ENCODE data around the gene EMC10. TPM values are rescaled to one million over a fixed set of nuclear protein-coding genes. Genes with fewer than 3 reads are reported as not detected.

EMC10 gene
- total RNA-seq (2022) (61.3 and 61.8 TPM in 2 replicates), Bru-seq, nascent RNA (percentile 56 among the genes with signal in this experiment), BruChase-seq, experiment 1, labeled RNA remaining after a 6-hour chase (percentile 75 among the genes with signal in this experiment), BruChase-seq, experiment 2, labeled RNA remaining after a 2-hour chase (percentile 54 among the genes with signal in this experiment)
- long read RNA-seq, full-length matches to known transcripts = 3 of 10 reads
- long read RNA-seq, partial matches to known transcripts = 0 of 10 reads
- long read RNA-seq, other reads (novel, unspliced or antisense) = 7 of 10 reads

DNA sequence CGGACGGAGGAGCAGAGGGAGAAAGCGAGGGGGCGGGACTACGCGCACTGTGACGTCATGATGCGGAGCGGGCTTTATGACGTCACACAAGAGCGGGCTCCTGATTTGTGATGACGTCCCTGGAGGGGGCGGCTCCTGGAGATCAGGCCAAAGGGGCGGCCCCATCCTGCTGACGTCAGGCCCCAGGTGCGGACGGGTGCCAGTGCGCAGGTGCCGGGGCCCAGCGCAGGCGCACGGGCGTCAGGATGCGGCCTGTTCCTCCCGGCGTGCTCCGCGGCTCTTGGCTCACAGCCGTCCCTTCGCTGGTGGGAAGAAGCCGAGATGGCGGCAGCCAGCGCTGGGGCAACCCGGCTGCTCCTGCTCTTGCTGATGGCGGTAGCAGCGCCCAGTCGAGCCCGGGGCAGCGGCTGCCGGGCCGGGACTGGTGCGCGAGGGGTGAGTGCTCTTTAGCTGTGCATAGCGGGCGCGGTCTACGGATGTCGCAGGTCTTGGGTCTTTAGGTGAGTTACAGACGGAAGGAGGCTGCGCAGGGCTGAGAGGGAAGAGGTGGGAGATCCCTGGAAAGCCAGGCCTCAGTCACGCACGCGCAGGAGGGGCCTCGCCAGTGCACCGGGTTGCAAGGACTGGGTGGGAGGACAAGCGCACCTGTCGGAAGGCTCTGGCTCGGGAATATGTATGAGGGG, at the start of gene EMC10, which contains the start of gene GARIN5A:
TSS of gene EMC10 (plus strand) at position 284 of the 683 bp plus-strand sequence. CDS start at position 322, 38 bp downstream.
TSS of gene GARIN5A (minus strand) at position 625 of the 683 bp plus-strand sequence. CDS start at position 165, 460 bp downstream.
- H3K9me3 Mint-ChIP-seq (ENCODE audit: unreplicated experiment) = no peaks in the 10 kb centered on the region
- H3K27ac Mint-ChIP-seq (ENCODE audit: low read depth, unreplicated experiment) = peak within 1 kb of the TSS; percentile 88
- H3K36me3 Mint-ChIP-seq (ENCODE audit: insufficient read depth, unreplicated experiment) = peaks cover 37% of the 10 kb centered on the region
- ChIA-PET POLR2A (interaction anchor here (1.5 kb wide), 1 partner anchor 92 kb away, joined by 6 read pairs; the partner anchor contains the start of gene POLD1), CTCF (interaction anchor here (0.6 kb wide), 1 partner anchor 918 kb away, joined by 3 read pairs; no protein-coding TSS in a partner anchor)
- TF ChIP-seq, protein P1, sequence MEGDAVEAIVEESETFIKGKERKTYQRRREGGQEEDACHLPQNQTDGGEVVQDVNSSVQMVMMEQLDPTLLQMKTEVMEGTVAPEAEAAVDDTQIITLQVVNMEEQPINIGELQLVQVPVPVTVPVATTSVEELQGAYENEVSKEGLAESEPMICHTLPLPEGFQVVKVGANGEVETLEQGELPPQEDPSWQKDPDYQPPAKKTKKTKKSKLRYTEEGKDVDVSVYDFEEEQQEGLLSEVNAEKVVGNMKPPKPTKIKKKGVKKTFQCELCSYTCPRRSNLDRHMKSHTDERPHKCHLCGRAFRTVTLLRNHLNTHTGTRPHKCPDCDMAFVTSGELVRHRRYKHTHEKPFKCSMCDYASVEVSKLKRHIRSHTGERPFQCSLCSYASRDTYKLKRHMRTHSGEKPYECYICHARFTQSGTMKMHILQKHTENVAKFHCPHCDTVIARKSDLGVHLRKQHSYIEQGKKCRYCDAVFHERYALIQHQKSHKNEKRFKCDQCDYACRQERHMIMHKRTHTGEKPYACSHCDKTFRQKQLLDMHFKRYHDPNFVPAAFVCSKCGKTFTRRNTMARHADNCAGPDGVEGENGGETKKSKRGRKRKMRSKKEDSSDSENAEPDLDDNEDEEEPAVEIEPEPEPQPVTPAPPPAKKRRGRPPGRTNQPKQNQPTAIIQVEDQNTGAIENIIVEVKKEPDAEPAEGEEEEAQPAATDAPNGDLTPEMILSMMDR (IDR thresholded peaks at IDR 0.05; ENCODE audit: unreplicated experiment) = no peak
- peak within 1 kb of the TSS; percentile 99 for H3K4me3 Mint-ChIP-seq (ENCODE audit: unreplicated experiment)
- H3K4me1 Mint-ChIP-seq (ENCODE audit: insufficient read depth, unreplicated experiment) = peaks cover 13% of the 10 kb centered on the region
- peak; percentile 89 for DNase-seq (ENCODE audit: unreplicated experiment)
- BruUV-seq (replicated peaks) = TSS peak; percentile 43
- no peaks in the 10 kb centered on the region for H3K27me3 Mint-ChIP-seq (ENCODE audit: insufficient read depth, unreplicated experiment)
- intact Hi-C loops (cut with micrococcal nuclease) = loop anchor here (1.0 kb wide), 2 partner anchors 35 to 92 kb away; partner anchors contain the start of genes JOSD2 and POLD1

DNA sequence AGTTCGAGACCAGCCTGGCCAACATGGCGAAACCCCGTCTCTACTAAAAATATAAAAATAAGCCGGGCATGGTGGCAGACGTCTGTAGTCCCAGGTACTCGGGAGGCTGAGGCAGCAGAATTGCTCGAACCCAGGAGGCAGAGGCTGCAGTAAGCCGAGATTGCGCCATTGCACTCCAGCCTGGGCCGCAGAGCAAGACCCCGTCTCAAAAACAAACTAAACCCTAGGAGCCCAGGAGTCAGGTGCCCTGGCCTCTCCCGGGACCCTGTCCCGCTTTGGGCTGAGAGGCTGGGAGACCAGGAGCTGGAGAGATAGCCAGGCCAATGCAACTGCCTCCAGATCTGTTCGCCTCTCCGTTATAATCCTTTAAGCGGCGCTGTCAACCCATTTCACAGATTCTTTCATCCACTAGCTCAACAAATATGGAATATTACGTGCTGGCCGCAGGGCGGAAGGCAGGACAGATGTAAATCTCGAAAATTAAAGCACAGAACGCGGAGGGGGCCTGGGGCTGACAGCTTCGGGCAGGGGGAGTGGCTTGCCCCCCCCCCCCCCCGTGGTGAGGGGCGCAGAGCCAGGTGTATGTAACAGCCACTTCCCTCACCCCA, 48.9 kb upstream of the EMC10 start:
- Mint-ChIP-seq H3K4me1 (ENCODE audit: insufficient read depth, unreplicated experiment) (peaks cover 11% of the 10 kb centered on the region), H3K27me3 (ENCODE audit: insufficient read depth, unreplicated experiment) (no peaks in the 10 kb centered on the region), H3K9me3 (ENCODE audit: unreplicated experiment) (no peaks in the 10 kb centered on the region), H3K4me3 (ENCODE audit: unreplicated experiment) (no peak overlapping the region), H3K36me3 (ENCODE audit: insufficient read depth, unreplicated experiment) (no peaks in the 10 kb centered on the region), H3K27ac (ENCODE audit: low read depth, unreplicated experiment) (no peak overlapping the region)
- ChIA-PET CTCF (interaction anchor here (1.2 kb wide), 1 partner anchor 33 kb away, joined by 4 read pairs; no protein-coding TSS in a partner anchor), POLR2A (no interaction called here)
- no TSS peak for BruUV-seq (replicated peaks)
- intact Hi-C loops (cut with micrococcal nuclease) = no loop called here
- DNase-seq (ENCODE audit: unreplicated experiment) = no peak
- TF ChIP-seq, protein P1 (IDR thresholded peaks at IDR 0.05; ENCODE audit: unreplicated experiment) = no peak

DNA sequence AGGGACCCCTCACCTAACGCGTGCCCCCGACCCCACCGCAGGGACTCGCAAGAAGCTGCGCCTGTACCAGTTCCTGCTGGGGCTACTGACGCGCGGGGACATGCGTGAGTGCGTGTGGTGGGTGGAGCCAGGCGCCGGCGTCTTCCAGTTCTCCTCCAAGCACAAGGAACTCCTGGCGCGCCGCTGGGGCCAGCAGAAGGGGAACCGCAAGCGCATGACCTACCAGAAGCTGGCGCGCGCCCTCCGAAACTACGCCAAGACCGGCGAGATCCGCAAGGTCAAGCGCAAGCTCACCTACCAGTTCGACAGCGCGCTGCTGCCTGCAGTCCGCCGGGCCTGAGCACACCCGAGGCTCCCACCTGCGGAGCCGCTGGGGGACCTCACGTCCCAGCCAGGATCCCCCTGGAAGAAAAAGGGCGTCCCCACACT, 48.3 kb upstream of the EMC10 start:
- Mint-ChIP-seq H3K4me3 (ENCODE audit: unreplicated experiment) (no peak overlapping the region), H3K9me3 (ENCODE audit: unreplicated experiment) (no peaks in the 10 kb centered on the region), H3K4me1 (ENCODE audit: insufficient read depth, unreplicated experiment) (peaks cover 11% of the 10 kb centered on the region), H3K36me3 (ENCODE audit: insufficient read depth, unreplicated experiment) (no peaks in the 10 kb centered on the region), H3K27ac (ENCODE audit: low read depth, unreplicated experiment) (no peak overlapping the region), H3K27me3 (ENCODE audit: insufficient read depth, unreplicated experiment) (no peaks in the 10 kb centered on the region)
- TF ChIP-seq, protein P1 (IDR thresholded peaks at IDR 0.05; ENCODE audit: unreplicated experiment) = no peak
- BruUV-seq (replicated peaks) = no TSS peak
- no peak for DNase-seq (ENCODE audit: unreplicated experiment)
- POLR2A ChIA-PET = no interaction called here
- intact Hi-C loops (cut with micrococcal nuclease) = no loop called here
- CTCF ChIA-PET = interaction anchor here (1.0 to 1.2 kb wide), 2 partner anchors 14 to 33 kb away, joined by 3 to 4 read pairs; no protein-coding TSS in a partner anchor
